Right kidney (tissue), 1 donor: ENCODE measurements around the gene SF3B3.
"Not testable (repeated sequence)": the region's sequence is repeated elsewhere in the genome, so short reads cannot be mapped to it uniquely, and the experiment has no call there.

Experiments
- DNase-seq: peaks from one replicate; pipeline ENCODE4 v3.0.0-alpha.2; 2016

Gene SF3B3

DNA sequence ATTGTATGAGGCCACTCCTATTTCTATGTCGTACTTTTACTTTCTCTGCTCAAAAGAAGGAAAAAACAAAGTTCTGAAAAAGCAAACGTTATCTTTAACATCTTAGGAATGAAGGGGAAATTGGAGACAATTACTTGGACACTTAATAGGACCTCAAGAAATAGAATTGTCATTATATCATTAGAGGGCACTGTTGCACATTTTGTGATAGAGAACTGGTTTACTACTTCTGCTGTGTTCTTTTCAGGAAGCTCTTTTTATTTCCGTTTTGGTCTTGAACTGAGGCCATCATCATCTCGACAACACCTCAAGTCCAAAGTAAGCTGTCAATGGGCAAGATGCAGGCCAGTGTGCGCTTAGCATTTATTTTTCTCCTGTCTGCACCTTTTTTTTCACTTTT is 14.9 kb upstream of the SF3B3 start:
- no peak for DNase-seq

- DNase-seq, result no peak
Measured at GRCh38 chr16:70510216-70510615, 13.4 kb upstream of the SF3B3 start.

- no peak for DNase-seq
Measured at GRCh38 chr16:70511833-70512232, 11.8 kb upstream of the SF3B3 start.

DNA sequence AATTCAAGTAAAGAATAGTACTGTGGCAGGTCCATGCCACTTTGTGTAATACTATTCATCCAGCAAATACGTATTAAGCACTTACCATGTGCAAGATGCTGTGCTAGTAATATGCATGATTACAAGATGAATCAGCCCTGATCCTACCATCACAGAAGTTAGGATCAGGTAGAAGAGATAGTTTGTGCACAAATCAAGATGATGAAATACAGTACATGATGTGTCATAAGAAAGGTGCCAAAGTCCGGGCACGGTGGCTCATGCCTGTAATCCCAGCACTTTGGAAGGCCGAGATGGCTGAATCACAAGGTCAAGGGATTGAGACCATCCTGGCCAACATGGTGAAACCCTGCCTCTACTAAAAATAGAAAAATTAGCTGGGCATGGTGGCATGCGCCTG is 11.2 kb upstream of the SF3B3 start:
- no peak for DNase-seq

- DNase-seq, result no peak
Measured at GRCh38 chr16:70520612-70521297, 2.9 kb upstream of the SF3B3 start.

DNA sequence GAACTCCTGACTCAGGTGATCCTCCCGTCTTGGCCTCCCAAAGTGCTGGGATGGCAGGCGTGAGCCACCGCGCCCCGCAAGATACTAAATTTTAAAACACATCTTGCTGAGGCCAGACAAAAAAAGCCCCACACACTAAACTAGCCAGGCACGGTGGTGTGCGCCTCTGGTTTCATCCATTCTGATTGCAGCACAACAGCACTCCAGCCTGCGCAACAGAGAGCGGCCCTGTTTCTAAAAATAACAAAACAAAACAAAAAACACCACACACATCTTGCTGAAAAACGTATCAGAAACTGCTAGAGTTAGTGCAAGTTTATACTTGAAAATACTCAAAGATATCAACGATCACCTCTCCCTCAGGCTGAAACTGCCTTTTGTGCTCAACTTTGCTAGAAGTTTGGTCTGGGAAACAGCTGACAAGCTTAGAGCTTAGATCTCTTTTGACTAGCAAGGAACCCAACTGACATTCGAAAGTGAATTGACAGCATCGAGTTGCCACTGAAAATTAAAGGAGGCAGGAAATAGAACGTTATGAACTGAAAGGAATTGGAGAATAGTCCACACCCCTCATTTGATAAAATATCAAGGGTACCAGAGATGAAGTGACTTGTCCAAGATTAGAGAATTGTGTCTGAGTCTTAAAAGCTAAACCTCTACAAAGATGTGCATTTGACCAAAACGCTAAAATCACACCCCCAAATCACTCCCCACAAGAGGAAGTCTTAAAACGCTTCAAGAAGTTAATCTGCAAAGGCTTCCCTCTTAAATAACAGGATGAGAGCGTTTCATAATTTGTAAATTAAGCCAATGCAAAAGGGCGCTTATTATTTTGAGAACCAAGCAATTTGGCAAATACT is 1.2 kb upstream of the SF3B3 start:
- DNase-seq, result no peak

- DNase-seq, result peak; percentile 89
Measured at GRCh38 chr16:70523076-70523742, 407 bp upstream of the SF3B3 start, which contains the start of gene COG4. Gene COG4, minus strand, starts transcription at chr16:70523554. Its CDS starts 11 bp downstream, at chr16:70523543.

DNA sequence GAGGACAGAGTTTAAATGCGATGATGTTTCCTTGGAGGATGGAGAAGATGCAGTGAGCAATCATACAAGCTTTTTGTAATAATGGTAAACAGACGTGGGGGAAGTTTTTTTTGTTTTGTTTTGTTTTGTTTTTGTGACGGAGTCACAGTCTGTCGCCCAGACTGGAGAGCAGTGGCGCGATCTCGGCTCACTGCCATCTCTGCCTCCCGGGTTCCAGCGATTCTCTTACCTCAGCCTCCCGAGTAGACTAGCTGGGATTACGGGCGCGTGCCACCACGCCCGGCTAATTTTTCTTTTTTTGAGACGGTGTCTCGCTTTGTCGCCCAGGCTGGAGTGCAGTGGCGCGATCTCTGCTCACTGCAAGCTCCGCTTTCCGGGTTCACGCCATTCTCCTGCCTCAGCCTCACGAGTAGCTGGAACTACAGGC is 796 bp downstream of the SF3B3 start:
- not testable (repeated sequence) for DNase-seq

GRCh38 chr16:70526403-70526802 is 2.8 kb downstream of the SF3B3 start:
- DNase-seq, result no peak

DNA sequence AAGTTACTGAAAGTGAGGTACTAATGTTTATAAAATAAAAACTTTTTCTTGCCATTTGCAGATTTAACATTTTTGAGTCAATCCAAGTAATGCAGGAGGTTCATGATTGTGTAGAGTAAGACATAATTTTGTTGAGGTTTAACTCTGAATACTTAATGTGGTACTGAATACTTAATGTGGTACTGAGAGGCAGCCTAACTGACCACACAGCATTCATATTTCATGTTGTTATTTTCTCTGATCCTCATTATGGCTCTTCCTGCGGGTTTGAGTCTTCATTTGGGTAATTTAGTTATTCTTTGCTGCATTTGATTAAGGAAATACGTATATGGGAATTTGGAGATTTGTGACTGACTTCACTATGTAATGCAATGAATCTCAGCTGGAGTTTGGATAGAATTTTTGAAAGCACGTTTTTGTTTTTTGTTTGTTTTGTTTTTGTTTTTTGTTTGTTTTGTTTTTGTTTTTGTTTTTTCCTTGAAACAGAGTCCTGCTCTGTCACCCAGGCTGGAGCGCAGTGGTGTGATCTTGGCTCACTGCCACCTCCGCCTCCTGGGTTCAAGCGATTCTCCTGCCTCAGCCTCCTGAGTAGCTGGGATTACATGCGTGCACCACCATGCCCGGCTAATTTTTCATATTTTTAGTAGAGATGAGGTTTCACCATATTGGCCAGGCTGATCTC is 3.8 kb downstream of the SF3B3 start:
- no peak for DNase-seq

DNA sequence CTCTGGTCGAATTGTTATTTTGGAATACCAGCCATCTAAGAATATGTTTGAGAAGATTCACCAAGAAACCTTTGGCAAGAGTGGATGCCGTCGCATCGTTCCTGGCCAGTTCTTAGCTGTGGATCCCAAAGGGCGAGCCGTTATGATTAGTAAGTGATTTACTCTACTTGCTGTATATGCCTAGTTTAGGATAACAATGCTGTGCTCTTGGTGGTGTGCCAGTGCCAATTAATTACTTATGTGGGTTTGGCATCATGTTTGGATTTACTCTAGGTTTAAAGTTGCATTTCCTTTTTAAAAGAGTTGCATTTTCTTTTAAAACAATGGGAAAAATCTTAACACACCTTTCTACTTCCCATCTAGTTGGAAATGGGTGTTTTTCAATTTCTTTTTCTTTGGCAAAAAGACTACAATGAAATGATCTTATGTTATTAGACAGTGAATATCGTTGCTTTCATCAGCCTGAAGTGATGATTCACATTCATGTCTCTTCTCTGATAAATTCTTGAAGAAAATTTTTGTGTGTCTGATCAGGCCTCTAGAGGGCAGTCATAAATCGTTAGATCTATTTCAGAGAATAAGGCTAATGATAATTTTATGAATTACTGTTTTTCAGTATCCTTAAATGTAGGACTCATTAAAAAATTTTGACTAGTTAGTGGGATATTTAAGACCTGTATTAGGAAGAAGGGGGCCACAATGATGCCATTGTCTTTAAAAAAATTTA is 5.6 kb downstream of the SF3B3 start:
- DNase-seq, result no peak

GRCh38 chr16:70529954-70530353 is 6.3 kb downstream of the SF3B3 start:
- not testable (repeated sequence) for DNase-seq

GRCh38 chr16:70534971-70535370 is 11.4 kb downstream of the SF3B3 start:
- DNase-seq, result no peak

DNA sequence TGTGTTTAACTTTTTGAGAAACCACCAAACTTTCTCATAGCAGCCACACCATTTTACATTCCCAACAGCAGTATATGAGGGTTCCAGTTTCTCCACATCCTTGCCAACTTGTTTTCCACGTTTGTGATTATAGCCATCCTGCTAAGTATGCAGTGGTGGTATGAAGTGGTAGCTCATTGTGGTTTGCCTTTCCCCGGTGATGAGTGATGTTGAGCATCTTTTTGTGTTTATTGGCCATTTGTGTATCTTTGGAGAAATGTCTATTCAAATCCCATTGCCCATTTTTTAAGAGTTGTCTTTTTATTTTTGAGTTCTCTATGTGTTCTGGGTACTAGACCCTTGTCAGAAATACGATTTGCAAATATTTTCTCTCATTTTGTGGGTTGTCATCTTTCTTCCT is 17.4 kb downstream of the SF3B3 start:
- DNase-seq, result no peak

DNA sequence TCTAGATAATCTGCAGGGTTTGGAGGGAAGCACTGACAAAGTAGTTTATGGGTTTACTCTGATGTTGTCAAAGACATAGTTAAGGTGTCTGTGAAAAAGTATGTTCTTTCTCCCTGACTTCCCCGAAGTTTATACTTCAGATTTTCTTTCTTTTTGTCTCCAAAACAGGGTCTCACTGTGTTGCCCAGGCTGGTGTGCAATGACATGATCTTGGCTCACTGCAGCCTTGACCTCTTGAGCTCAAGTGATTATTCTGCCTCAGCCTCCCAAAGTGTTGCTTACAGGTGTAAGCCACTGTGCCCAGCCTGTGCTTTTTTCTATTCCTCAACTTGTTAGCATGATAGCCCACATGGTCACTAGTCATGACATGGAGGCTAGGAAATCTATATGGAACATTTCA is 20.9 kb downstream of the SF3B3 start:
- no peak for DNase-seq

DNA sequence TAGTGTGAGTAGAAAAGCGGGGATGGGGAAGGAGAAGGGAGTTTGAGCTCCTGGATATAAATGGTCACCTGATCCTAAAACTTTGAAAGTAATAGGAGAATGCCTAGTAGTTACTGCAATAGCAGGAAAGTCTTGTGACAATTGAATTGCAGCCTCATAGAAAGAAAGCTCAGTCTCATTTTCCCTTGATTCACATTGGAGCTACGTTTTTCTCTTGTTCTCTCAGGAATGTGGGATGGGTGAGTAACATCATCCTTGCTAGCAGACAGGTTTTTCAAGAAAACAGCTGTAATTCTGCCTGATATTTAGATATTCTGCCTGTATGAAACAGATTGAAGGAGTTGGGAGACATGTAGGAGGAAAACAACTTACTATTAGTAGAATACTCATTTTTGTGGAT is 25.3 kb downstream of the SF3B3 start:
- DNase-seq, result no peak

- no peak for DNase-seq
Measured at GRCh38 chr16:70550082-70550481, 26.5 kb downstream of the SF3B3 start.

- DNase-seq, result no peak
Measured at GRCh38 chr16:70551788-70552187, 28.2 kb downstream of the SF3B3 start.

DNA sequence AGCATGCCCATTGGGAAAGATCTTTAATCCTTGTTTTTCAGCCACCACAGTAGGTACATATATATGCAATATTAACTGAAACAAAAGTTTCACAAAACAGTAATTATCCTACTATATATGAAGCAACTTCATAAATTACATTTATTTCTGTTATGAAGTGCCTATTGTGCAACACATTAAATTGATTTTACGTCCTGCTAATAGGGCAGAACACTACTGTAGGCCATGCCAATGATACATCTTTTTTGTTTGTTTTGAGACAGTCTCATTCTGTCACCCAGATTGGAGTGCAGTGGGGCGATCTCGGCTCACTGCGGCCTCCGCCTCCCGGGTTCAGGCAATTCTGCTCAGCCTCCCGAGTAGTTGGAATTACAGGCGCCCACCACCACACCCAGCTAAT is 29.1 kb downstream of the SF3B3 start:
- DNase-seq, result no peak

- DNase-seq, result no peak
Measured at GRCh38 chr16:70553645-70554044, 30.0 kb downstream of the SF3B3 start.

DNA sequence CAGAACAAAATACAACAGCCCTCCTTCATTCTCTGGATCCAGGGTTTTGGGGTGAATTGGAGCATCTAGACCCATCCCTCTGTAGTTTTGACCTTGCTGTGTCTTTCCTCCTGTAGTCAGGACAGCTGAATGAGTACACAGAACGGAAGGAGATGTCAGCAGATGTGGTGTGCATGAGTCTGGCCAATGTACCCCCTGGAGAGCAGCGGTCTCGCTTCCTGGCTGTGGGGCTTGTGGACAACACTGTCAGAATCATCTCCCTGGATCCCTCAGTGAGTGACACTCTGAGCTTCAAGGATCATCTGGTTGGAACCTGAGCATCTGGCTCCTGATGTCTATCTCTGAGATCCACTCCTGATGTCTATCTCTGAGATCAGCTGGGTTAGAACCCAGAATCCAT is 32.4 kb downstream of the SF3B3 start:
- DNase-seq, result no peak

- DNase-seq, result no peak
Measured at GRCh38 chr16:70561623-70562022, 38.0 kb downstream of the SF3B3 start.
